Body of pancreas (tissue), 4 donors: ENCODE measurements around the gene SYNE4.

Experiments
- CTCF ChIP-seq, 7 experiments: fragments of 450-650 bp in 4 of 7; fragments of 200-600 bp in 3 of 7; sonication (generic) in 3 of 7; IDR thresholded peaks; one replicate each; pipeline ENCODE4 v1.5.1; 2016 to 2019; ENCODE audit warnings: antibody characterized with exemption in 7 of 7
- POLR2A ChIP-seq, 3 donors: fragments of 450-650 bp; IDR thresholded peaks; one replicate each; pipeline ENCODE4 v1.6.1; 2016; ENCODE audit warnings: antibody characterized with exemption in 3 of 3, mild to moderate bottlenecking in 2 of 3

DNA sequence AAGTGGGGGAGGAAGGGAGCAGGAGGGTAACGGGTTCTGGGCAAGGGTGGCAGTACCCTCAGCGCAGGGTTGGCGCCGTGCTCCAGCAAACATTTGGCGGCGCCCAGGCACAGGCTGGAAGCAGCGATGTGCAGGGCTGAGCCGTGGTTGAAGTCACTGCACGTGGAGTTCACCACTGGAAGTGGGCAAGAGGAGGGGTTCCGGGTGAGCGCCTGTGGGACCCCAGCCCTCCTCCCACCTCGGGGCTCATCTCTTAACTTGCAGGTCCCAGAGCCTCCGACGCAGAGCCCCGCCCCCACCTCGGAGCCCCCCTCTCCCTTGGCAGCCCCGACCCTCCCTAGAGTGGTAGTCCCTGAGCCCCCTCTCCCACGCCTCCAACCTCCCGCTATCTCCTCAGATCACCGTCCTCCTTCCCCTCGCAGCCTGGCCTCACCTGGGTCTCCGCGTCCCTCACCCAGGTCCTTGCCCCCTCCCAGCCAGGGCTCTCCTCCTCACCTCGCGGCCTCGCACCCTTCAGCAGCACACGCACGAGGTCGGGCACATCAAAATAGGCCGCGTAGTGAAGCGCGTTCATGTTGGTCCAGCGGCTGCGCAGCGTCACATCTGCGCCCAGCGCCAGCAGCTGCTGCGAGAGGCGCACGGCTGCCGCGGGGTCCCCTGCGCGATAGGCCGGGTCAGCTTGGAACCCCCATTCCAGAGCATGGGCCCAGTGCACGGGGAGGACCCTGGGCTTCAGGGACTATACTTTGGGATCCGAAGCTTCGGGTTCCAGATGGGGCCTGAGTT lies 17.7 kb upstream of the SYNE4 start:
- no peak for TF ChIP-seq CTCF (IDR thresholded peaks at IDR 0.05)
- no peak for TF ChIP-seq POLR2A (IDR thresholded peaks at IDR 0.05)
